GM12878 (cell line): Measurements from ENCODE around the gene OR7G2.

Experiments used
- EZH2 ChIP-seq: IDR thresholded peaks from 2 replicates; pipeline ENCODE4 v1.6.1; 2012; ENCODE audit warnings: low read depth, mild to moderate bottlenecking, control low read depth, inconsistent platforms, low read length, borderline replicate concordance; ENCODE audit not compliant: control insufficient read depth
- HDGF ChIP-seq: fragments of 450-650 bp; IDR thresholded peaks from 2 replicates; pipeline ENCODE4 v1.6.1; 2016; ENCODE audit warnings: antibody characterized with exemption
- NFIC ChIP-seq: IDR thresholded peaks from 2 replicates; pipeline ENCODE4 v1.6.1; 2012; ENCODE audit warnings: low read depth, mild to moderate bottlenecking, inconsistent platforms, low read length, moderate library complexity
- NFXL1 ChIP-seq: fragments of 450-650 bp; IDR thresholded peaks from 2 replicates; pipeline ENCODE4 v1.6.1; 2017; ENCODE audit warnings: antibody characterized with exemption, mild to moderate bottlenecking, borderline replicate concordance
- NFYB ChIP-seq: IDR thresholded peaks from 2 replicates; pipeline ENCODE4 v1.6.1; 2011; ENCODE audit warnings: low read depth, mild to moderate bottlenecking, low read length, improper control_type of control experiment, moderate library complexity; ENCODE audit not compliant: insufficient read depth
- TF ChIP-seq, protein P1 (sequence below): IDR thresholded peaks from 2 replicates; pipeline ENCODE4 v1.6.1; 2012; ENCODE audit warnings: low read length, inconsistent platforms
- TF ChIP-seq, protein P2 (sequence below): fragments of 450-650 bp; IDR thresholded peaks from 2 replicates; pipeline ENCODE4 v1.6.1; 2017; ENCODE audit warnings: mild to moderate bottlenecking
- TF ChIP-seq, protein P3 (sequence below), 3 experiments: IDR thresholded peaks in 2 of 3; conservative IDR thresholded peaks in 1 of 3; 2 replicates each; pipeline ENCODE4 v1.5.1; 2011; ENCODE audit warnings: low read depth in 3 of 3, low read length in 3 of 3, mild to moderate bottlenecking in 3 of 3, control low read depth in 2 of 3, moderate library complexity in 2 of 3, inconsistent platforms in 1 of 3, mixed read lengths in 1 of 3; ENCODE audit not compliant: control insufficient read depth in 2 of 3, insufficient read depth in 1 of 3; ENCODE audit errors: extremely low read depth in 1 of 3
- TF ChIP-seq, protein P4 (sequence below): fragments of 450-650 bp; formaldehyde crosslinking; IDR thresholded peaks from 2 replicates; pipeline ENCODE4 v1.4.0; 2020; ENCODE audit warnings: mild to moderate bottlenecking, moderate library complexity

DNA sequence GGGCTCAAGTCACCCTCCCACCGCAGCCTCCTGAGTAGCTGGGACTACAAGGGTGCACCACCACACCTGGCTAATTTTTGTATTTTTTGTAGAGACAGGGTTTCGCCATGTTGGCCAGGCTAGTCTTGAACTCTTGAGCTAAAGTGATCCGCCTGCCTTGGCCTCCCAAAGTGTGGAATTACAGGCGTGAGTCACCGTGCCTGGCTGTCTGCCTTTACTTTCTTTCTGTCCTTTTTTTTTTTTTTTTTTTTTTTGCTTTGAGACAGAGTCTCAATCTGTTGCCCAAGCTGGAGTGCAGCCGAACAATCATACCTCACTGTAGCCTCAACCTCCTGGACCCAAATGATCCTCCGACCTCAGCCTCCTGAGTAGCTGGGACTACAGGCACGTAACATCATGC, 45.4 kb downstream of the OR7G2 start:
- TF ChIP-seq NFXL1 (no peak), HDGF (no peak), NFIC (no peak), EZH2 (no peak), NFYB (no peak)
- TF ChIP-seq, protein P1, sequence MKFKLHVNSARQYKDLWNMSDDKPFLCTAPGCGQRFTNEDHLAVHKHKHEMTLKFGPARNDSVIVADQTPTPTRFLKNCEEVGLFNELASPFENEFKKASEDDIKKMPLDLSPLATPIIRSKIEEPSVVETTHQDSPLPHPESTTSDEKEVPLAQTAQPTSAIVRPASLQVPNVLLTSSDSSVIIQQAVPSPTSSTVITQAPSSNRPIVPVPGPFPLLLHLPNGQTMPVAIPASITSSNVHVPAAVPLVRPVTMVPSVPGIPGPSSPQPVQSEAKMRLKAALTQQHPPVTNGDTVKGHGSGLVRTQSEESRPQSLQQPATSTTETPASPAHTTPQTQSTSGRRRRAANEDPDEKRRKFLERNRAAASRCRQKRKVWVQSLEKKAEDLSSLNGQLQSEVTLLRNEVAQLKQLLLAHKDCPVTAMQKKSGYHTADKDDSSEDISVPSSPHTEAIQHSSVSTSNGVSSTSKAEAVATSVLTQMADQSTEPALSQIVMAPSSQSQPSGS: no peak
- TF ChIP-seq, protein P2, sequence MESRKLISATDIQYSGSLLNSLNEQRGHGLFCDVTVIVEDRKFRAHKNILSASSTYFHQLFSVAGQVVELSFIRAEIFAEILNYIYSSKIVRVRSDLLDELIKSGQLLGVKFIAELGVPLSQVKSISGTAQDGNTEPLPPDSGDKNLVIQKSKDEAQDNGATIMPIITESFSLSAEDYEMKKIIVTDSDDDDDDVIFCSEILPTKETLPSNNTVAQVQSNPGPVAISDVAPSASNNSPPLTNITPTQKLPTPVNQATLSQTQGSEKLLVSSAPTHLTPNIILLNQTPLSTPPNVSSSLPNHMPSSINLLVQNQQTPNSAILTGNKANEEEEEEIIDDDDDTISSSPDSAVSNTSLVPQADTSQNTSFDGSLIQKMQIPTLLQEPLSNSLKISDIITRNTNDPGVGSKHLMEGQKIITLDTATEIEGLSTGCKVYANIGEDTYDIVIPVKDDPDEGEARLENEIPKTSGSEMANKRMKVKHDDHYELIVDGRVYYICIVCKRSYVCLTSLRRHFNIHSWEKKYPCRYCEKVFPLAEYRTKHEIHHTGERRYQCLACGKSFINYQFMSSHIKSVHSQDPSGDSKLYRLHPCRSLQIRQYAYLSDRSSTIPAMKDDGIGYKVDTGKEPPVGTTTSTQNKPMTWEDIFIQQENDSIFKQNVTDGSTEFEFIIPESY: no peak
- TF ChIP-seq, protein P3, sequence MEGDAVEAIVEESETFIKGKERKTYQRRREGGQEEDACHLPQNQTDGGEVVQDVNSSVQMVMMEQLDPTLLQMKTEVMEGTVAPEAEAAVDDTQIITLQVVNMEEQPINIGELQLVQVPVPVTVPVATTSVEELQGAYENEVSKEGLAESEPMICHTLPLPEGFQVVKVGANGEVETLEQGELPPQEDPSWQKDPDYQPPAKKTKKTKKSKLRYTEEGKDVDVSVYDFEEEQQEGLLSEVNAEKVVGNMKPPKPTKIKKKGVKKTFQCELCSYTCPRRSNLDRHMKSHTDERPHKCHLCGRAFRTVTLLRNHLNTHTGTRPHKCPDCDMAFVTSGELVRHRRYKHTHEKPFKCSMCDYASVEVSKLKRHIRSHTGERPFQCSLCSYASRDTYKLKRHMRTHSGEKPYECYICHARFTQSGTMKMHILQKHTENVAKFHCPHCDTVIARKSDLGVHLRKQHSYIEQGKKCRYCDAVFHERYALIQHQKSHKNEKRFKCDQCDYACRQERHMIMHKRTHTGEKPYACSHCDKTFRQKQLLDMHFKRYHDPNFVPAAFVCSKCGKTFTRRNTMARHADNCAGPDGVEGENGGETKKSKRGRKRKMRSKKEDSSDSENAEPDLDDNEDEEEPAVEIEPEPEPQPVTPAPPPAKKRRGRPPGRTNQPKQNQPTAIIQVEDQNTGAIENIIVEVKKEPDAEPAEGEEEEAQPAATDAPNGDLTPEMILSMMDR (IDR thresholded peaks at IDR 0.05 in 2 of 3, conservative IDR thresholded peaks at IDR 0.05 in 1 of 3; ENCODE audit: control insufficient read depth in 2 of 3, extremely low read depth in 1 of 3, insufficient read depth in 1 of 3, low read depth in 3 of 3, low read length in 3 of 3): no peak
- TF ChIP-seq, protein P4, sequence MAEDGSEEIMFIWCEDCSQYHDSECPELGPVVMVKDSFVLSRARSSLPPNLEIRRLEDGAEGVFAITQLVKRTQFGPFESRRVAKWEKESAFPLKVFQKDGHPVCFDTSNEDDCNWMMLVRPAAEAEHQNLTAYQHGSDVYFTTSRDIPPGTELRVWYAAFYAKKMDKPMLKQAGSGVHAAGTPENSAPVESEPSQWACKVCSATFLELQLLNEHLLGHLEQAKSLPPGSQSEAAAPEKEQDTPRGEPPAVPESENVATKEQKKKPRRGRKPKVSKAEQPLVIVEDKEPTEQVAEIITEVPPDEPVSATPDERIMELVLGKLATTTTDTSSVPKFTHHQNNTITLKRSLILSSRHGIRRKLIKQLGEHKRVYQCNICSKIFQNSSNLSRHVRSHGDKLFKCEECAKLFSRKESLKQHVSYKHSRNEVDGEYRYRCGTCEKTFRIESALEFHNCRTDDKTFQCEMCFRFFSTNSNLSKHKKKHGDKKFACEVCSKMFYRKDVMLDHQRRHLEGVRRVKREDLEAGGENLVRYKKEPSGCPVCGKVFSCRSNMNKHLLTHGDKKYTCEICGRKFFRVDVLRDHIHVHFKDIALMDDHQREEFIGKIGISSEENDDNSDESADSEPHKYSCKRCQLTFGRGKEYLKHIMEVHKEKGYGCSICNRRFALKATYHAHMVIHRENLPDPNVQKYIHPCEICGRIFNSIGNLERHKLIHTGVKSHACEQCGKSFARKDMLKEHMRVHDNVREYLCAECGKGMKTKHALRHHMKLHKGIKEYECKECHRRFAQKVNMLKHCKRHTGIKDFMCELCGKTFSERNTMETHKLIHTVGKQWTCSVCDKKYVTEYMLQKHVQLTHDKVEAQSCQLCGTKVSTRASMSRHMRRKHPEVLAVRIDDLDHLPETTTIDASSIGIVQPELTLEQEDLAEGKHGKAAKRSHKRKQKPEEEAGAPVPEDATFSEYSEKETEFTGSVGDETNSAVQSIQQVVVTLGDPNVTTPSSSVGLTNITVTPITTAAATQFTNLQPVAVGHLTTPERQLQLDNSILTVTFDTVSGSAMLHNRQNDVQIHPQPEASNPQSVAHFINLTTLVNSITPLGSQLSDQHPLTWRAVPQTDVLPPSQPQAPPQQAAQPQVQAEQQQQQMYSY: no peak
